Measurements from ENCODE around the gene TRIM37. TPM values are rescaled to one million over a fixed set of nuclear protein-coding genes. Genes with fewer than 3 reads are reported as not detected.

The TRIM37 gene
- total RNA-seq, 2 experiments from 2014 or later: 21.4 to 27.3 TPM

DNA sequence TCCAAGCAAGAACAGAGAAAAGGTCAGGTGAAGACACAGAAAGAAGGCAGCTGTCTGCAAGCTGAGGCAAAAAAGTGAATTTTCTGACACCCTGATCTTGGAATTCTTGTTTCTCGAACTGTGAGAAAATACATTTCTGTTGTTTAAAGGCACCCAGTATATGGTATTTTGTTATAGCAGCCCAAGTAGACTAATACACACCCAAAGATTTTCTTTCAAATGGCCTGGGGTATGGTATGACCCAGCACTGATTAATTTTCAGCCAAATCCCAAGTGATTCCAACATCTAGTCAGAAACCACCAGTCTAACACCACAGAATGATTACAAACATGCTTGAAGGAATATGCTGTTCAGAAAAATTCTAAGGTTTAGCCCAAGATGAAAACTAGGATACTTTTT lies 36.8 kb downstream of the TRIM37 start:
- CTCF ChIA-PET: no interaction called here
- no peak for DNase-seq
- H3K9me3 Mint-ChIP-seq: no peaks in the 10 kb centered on the region
- intact Hi-C loops (cut with micrococcal nuclease): no loop called here
- H3K27me3 Mint-ChIP-seq: no peaks in the 10 kb centered on the region
- POLR2A ChIA-PET: interaction anchor here (0.5 to 0.6 kb wide), 2 partner anchors 33 to 297 kb away, joined by 3 read pairs; no protein-coding TSS in a partner anchor
- no peak overlapping the region for H3K4me3 Mint-ChIP-seq
- no peaks in the 10 kb centered on the region for H3K4me1 Mint-ChIP-seq (ENCODE audit: low read depth)
- no peak overlapping the region for H3K27ac Mint-ChIP-seq
- H3K36me3 Mint-ChIP-seq: peaks cover 43% of the 10 kb centered on the region

DNA sequence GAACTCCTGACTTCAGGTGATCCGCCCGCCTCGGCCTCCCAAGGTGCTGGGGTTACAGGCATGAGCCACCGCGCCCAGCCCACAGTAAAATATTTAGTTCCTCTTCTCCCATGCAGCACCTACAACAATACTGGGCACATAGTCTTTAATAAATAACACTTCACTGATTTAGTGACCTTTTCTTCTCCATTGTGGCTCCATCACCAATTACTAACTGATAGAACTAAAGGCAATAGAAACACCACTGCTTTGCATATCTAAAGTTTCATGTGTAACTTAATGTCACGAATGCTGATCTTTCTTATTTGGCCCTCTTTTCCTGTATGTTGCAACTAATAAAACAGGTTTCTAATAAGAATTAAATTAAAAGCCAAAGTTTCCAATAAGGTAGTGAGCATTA lies 38.9 kb downstream of the TRIM37 start:
- CTCF ChIA-PET: no interaction called here
- intact Hi-C loops (cut with micrococcal nuclease): no loop called here
- Mint-ChIP-seq H3K4me1 (ENCODE audit: low read depth) (no peaks in the 10 kb centered on the region), H3K27me3 (no peaks in the 10 kb centered on the region), H3K4me3 (no peak overlapping the region), H3K9me3 (no peaks in the 10 kb centered on the region), H3K36me3 (peaks cover 44% of the 10 kb centered on the region), H3K27ac (no peak overlapping the region)
- POLR2A ChIA-PET: no interaction called here
- DNase-seq: no peak

DNA sequence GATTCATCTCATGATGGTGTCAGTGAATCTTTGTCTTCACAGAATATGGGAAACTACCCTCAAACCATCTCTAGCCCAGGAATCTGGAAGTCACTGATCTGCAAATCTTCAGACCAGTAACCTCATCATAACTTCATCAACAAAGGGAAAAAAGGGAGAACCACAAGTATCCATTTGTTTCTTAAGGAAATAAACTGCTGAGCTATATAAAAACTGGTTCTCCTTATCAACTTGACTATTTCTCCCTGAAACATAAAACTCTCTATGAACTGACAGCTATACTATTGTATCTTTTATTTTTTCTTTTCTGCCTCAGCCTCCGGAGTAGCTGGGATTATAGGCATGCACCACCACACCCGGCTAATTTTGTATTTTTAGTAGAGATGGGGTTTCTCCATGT lies 39.3 kb downstream of the TRIM37 start:
- Mint-ChIP-seq H3K27ac (no peak overlapping the region), H3K4me3 (no peak overlapping the region), H3K27me3 (no peaks in the 10 kb centered on the region), H3K36me3 (peaks cover 47% of the 10 kb centered on the region), H3K9me3 (no peaks in the 10 kb centered on the region), H3K4me1 (ENCODE audit: low read depth) (no peaks in the 10 kb centered on the region)
- intact Hi-C loops (cut with micrococcal nuclease): no loop called here
- POLR2A ChIA-PET: no interaction called here
- no peak for DNase-seq
- CTCF ChIA-PET: interaction anchor here (0.6 kb wide), 1 partner anchor 63 kb away, joined by 3 read pairs; no protein-coding TSS in a partner anchor

DNA sequence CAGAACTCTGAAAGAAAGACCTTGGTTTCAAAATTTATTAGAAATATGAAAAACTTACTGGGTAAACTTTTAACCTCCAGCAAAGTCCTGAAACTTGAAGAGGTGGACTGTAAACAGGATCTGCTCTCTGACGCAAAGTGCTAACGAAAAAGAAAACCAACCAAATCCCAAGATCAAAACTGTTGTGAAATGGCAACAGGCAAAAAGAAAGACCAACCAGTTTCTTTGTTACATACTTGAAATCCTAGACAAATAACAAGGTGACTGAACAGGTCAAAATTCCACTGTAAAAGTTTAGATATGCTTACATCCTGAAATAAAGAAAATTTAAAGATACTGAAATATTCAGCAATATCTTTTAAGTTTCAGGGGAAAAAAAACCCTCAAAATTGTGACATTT lies 44.2 kb downstream of the TRIM37 start:
- intact Hi-C loops (cut with micrococcal nuclease): no loop called here
- H3K9me3 Mint-ChIP-seq: no peaks in the 10 kb centered on the region
- no peak for DNase-seq
- no peaks in the 10 kb centered on the region for H3K27me3 Mint-ChIP-seq
- no peak overlapping the region for H3K27ac Mint-ChIP-seq
- H3K4me3 Mint-ChIP-seq: no peak overlapping the region
- peaks cover 39% of the 10 kb centered on the region for H3K36me3 Mint-ChIP-seq
- ChIA-PET CTCF (no interaction called here), POLR2A (no interaction called here)
- no peaks in the 10 kb centered on the region for H3K4me1 Mint-ChIP-seq (ENCODE audit: low read depth)

DNA sequence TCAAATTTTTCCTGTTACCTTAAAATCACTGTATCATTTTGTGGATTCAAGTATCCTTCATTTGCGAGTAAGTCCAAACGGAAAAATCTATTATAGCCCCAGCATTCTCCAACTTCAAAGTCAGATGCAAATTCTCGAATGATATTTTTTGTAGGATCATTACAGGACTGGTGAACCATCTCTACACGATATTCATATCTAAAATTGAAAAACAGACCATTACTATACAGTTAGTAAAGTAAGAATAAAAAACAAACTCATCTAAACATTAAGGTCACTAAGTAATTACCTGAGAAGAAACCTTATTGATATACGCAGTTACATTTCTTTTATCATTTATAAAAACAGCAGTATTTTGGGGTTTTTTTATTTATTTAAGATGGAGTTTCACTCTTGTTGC lies 49.8 kb downstream of the TRIM37 start:
- Mint-ChIP-seq H3K27ac (no peak overlapping the region), H3K4me3 (no peak overlapping the region), H3K36me3 (peaks cover 22% of the 10 kb centered on the region), H3K9me3 (no peaks in the 10 kb centered on the region), H3K4me1 (ENCODE audit: low read depth) (no peaks in the 10 kb centered on the region), H3K27me3 (no peaks in the 10 kb centered on the region)
- intact Hi-C loops (cut with micrococcal nuclease): no loop called here
- POLR2A ChIA-PET: no interaction called here
- CTCF ChIA-PET: no interaction called here
- no peak for DNase-seq

DNA sequence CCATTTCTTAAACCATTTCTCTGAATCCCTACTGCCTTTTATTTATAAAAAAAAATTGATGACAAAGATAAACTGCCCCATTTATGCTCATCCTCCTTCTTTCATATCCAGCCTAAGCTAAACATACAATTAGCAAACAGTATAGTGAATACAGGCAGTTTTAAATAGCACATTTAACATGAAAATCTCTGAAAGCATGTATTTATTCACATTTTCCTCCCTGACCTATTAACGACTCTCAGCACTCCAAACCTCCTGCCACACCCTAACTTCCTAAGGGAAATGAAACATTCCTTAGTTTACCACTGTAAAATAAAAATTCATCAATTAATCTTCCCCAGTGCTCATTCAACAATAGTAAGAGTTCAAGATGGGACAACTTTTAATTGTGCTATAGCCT lies 56.9 kb downstream of the TRIM37 start:
- DNase-seq: no peak
- H3K36me3 Mint-ChIP-seq: peaks cover 24% of the 10 kb centered on the region
- intact Hi-C loops (cut with micrococcal nuclease): no loop called here
- no peak overlapping the region for H3K27ac Mint-ChIP-seq
- no peaks in the 10 kb centered on the region for H3K27me3 Mint-ChIP-seq
- H3K9me3 Mint-ChIP-seq: no peaks in the 10 kb centered on the region
- ChIA-PET CTCF (no interaction called here), POLR2A (no interaction called here)
- H3K4me3 Mint-ChIP-seq: no peak overlapping the region
- no peaks in the 10 kb centered on the region for H3K4me1 Mint-ChIP-seq (ENCODE audit: low read depth)

DNA sequence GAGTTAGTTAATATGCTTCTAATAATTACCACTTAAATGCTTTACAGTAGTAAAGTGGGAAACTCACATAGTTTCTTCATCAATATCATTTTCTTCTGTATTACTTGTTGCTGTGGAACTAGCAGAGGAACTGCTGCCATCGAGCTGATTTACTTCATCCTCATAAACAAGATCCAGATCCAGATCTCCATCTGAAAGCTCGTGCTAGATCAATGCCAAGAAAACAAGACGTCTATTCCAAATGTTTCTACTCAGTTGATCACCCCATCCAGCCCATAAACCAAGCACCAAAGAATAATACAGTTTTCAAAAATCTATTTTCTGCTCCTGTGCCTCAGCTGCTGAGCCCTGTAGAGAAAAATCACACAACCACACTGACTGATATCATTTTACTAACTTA lies 59.1 kb downstream of the TRIM37 start:
- DNase-seq: no peak
- H3K27ac Mint-ChIP-seq: no peak overlapping the region
- peaks cover 32% of the 10 kb centered on the region for H3K36me3 Mint-ChIP-seq
- ChIA-PET POLR2A (no interaction called here), CTCF (no interaction called here)
- no peaks in the 10 kb centered on the region for H3K27me3 Mint-ChIP-seq
- H3K4me3 Mint-ChIP-seq: no peak overlapping the region
- H3K9me3 Mint-ChIP-seq: no peaks in the 10 kb centered on the region
- intact Hi-C loops (cut with micrococcal nuclease): no loop called here
- H3K4me1 Mint-ChIP-seq (ENCODE audit: low read depth): no peaks in the 10 kb centered on the region

DNA sequence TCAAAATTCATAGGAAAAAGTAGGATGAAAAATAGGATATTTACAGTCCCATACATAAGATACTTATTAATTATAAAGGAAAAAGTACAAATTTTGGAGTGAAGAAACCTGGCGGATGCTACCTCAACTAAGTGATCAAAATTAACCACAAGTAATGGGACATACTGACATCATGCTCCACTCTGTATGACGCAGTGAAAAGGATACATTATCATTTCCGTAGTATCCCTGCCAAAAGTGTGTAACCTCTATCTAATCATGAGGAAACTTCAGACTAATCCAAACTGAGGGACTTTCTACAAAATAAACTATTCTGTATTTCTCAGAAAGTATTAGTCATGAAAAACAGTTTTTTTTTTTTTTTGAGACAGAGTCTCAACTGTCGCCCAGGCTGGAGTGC lies 60.5 kb downstream of the TRIM37 start:
- Mint-ChIP-seq H3K4me1 (ENCODE audit: low read depth) (no peaks in the 10 kb centered on the region), H3K9me3 (no peaks in the 10 kb centered on the region), H3K4me3 (no peak overlapping the region), H3K27ac (no peak overlapping the region), H3K36me3 (peaks cover 29% of the 10 kb centered on the region), H3K27me3 (no peaks in the 10 kb centered on the region)
- POLR2A ChIA-PET: no interaction called here
- intact Hi-C loops (cut with micrococcal nuclease): no loop called here
- no peak for DNase-seq
- CTCF ChIA-PET: no interaction called here

DNA sequence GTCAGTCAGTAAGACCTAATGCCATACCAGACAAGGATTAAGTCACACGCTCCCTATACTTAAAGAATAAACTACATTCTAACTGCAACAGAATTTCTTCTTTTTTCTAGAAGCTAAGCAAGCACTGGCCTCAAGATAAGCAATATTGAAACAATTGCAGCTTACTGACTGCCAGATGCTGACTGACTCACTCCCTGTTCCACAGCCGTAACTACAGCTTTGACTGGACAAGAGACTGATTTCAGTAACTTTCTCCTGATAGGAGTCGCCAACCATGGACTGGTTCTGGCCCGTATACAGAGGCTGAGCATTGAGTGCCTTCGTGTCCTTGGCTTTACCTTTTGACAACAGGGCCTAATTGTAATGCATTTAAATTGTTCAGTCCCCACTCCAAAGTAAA lies 67.9 kb downstream of the TRIM37 start:
- no peak overlapping the region for H3K27ac Mint-ChIP-seq
- H3K27me3 Mint-ChIP-seq: no peaks in the 10 kb centered on the region
- DNase-seq: peak; percentile 60
- H3K4me1 Mint-ChIP-seq (ENCODE audit: low read depth): peaks cover 6% of the 10 kb centered on the region
- H3K4me3 Mint-ChIP-seq: no peak overlapping the region
- ChIA-PET POLR2A (no interaction called here), CTCF (no interaction called here)
- intact Hi-C loops (cut with micrococcal nuclease): loop anchor here (2.0 kb wide), 1 partner anchor 66 kb away; no protein-coding TSS in a partner anchor
- H3K36me3 Mint-ChIP-seq: peaks cover 24% of the 10 kb centered on the region
- H3K9me3 Mint-ChIP-seq: no peaks in the 10 kb centered on the region

DNA sequence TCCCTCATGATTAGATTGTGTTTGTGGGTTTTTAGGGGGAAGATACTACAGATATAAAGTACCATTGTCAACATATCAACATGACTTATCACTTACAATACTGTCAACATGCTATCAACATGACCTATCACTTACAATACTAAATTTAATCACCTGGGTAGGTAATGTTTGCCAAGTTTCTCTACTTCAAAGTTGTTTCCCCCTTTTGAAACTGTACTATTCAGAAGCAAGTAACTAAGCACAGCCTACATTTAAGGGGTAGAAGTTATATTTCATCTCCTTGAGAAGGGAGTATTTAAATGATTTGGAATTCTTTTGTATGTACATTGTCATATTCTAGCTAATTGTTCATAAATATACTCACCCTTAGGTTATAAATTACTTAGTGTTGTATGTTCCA lies 68.7 kb downstream of the TRIM37 start:
- no peaks in the 10 kb centered on the region for H3K9me3 Mint-ChIP-seq
- ChIA-PET POLR2A (no interaction called here), CTCF (no interaction called here)
- H3K4me3 Mint-ChIP-seq: no peak overlapping the region
- intact Hi-C loops (cut with micrococcal nuclease): loop anchor here (2.0 kb wide), 1 partner anchor 67 kb away; no protein-coding TSS in a partner anchor
- no peak overlapping the region for H3K27ac Mint-ChIP-seq
- H3K36me3 Mint-ChIP-seq: peaks cover 21% of the 10 kb centered on the region
- peaks cover 6% of the 10 kb centered on the region for H3K4me1 Mint-ChIP-seq (ENCODE audit: low read depth)
- H3K27me3 Mint-ChIP-seq: no peaks in the 10 kb centered on the region
- no peak for DNase-seq

DNA sequence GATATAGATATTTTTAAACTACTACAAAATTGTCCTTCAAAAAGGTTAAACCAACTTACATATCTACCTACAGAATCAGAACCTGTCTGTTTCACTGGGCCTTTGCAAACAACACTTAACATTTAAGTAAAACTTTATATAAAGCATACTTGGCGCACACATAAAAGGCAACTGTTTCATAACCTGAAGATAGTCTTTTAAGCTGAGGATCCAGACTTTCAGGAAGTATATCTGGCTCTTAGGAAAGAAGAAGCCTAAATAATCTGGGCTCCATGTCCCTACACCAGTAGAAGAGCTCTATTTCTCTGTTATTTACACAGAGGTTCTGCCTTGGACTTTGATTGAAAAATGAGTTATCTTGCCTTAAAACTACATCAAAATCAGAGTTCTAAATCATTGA lies 75.9 kb downstream of the TRIM37 start:
- CTCF ChIA-PET: interaction anchor here (1.9 kb wide), 1 partner anchor 26 kb away, joined by 5 read pairs; no protein-coding TSS in a partner anchor
- intact Hi-C loops (cut with micrococcal nuclease): no loop called here
- H3K36me3 Mint-ChIP-seq: peaks cover 10% of the 10 kb centered on the region

DNA sequence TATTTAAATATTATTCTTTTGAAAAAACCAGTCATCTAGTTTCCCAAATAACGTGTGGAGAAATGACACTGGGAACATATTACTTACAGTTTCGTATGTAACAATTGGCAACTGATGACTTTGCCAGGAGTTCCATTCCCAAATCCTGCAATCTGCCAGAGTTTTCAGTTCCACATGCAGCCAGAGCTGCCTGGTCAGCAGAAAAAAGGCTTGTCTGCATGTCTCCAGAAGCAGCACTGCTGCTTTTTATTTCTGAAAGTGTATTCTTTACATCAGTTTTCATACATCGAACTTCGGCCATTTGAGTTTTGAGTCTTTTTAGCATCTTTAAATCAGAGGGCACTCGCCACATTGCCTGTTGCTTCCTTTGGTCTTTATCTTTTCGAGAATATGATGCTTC lies 78.4 kb downstream of the TRIM37 start:
- no peak for DNase-seq
- Mint-ChIP-seq H3K27ac (no peak overlapping the region), H3K9me3 (no peaks in the 10 kb centered on the region), H3K27me3 (no peaks in the 10 kb centered on the region), H3K36me3 (peaks cover 10% of the 10 kb centered on the region), H3K4me1 (ENCODE audit: low read depth) (peaks cover 6% of the 10 kb centered on the region), H3K4me3 (no peak overlapping the region)
- intact Hi-C loops (cut with micrococcal nuclease): no loop called here
- CTCF ChIA-PET: no interaction called here
- POLR2A ChIA-PET: no interaction called here

More for the DNA sequence above, 75.9 kb downstream of the TRIM37 start:
- no peaks in the 10 kb centered on the region for H3K27me3 Mint-ChIP-seq
- H3K9me3 Mint-ChIP-seq: no peaks in the 10 kb centered on the region
- no peak for DNase-seq
- no peak overlapping the region for H3K27ac Mint-ChIP-seq
- peaks cover 6% of the 10 kb centered on the region for H3K4me1 Mint-ChIP-seq (ENCODE audit: low read depth)
- no peak overlapping the region for H3K4me3 Mint-ChIP-seq
- POLR2A ChIA-PET: interaction anchor here (0.5 kb wide), 1 partner anchor 337 kb away, joined by 3 read pairs; no protein-coding TSS in a partner anchor

DNA sequence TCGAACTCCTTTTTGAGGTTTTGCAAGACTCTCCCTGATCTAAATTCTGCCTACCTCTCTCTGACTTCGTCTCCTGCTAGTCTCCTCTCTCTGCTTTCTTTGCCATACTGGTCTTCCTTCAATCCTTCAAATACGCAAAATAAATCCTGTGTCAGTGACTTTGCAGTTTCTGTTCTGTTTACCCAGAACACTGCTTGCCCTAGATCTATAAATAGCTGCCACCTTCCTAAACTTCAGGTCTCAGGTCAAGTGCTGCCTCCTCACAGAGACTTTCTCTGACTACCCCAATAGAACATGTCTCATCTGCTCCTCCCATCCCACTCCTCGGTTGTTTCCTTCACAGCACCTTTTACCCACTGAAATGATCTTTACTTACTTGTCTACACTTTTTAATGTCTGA lies 78.9 kb downstream of the TRIM37 start:
- Mint-ChIP-seq H3K4me1 (ENCODE audit: low read depth) (peaks cover 6% of the 10 kb centered on the region), H3K36me3 (peaks cover 10% of the 10 kb centered on the region), H3K9me3 (no peaks in the 10 kb centered on the region), H3K4me3 (no peak overlapping the region), H3K27me3 (no peaks in the 10 kb centered on the region), H3K27ac (peak overlapping the region; percentile 38)
- ChIA-PET POLR2A (no interaction called here), CTCF (no interaction called here)
- no peak for DNase-seq
- intact Hi-C loops (cut with micrococcal nuclease): no loop called here
